Sigmoid colon (tissue), 7 donors: ENCODE results near the gene CHERP. TPM values are rescaled to one million over a fixed set of nuclear protein-coding genes. Genes with fewer than 3 reads are reported as not detected.
"Not testable (repeated sequence)": the region's sequence is repeated elsewhere in the genome, so short reads cannot be mapped to it uniquely, and the experiment has no call there.

Experiments used
- DNase-seq: peaks from one replicate; pipeline ENCODE4 v3.0.0-alpha.2; 2019
- H3K27ac ChIP-seq, 4 donors: fragments of 200-600 bp; sonication (generic); one replicate each; pipeline ENCODE4 v1.5.1; 2016 to 2019; ENCODE audit warnings: mild to moderate bottlenecking in 1 of 4
- H3K27me3 ChIP-seq, 3 donors: fragments of 200-600 bp; sonication (generic); one replicate each; pipeline ENCODE4 v1.5.1; 2019; ENCODE audit warnings: mild to moderate bottlenecking in 1 of 3
- H3K36me3 ChIP-seq, 4 donors: fragments of 200-600 bp; sonication (generic); one replicate each; pipeline ENCODE4 v1.5.1; 2016 to 2019
- H3K4me1 ChIP-seq, 4 donors: fragments of 200-600 bp; sonication (generic); one replicate each; pipeline ENCODE4 v1.5.1; 2017 to 2019
- H3K4me3 ChIP-seq, 4 donors: fragments of 200-600 bp; sonication (generic); one replicate each; pipeline ENCODE4 v1.5.1; 2017 to 2019; ENCODE audit warnings: mild to moderate bottlenecking in 2 of 4, moderate library complexity in 1 of 4
- H3K9me3 ChIP-seq, 4 donors: fragments of 200-600 bp in 3 of 4; sonication (generic) in 3 of 4; one replicate each; pipeline versions ENCODE4 v1.5.1 to v1.6.1; 2013 to 2019
- EP300 ChIP-seq, 4 donors: sonication (generic); formaldehyde crosslinking; IDR thresholded peaks; one replicate each; pipeline ENCODE4 v1.6.1; 2017; ENCODE audit warnings: antibody characterized with exemption in 4 of 4
- POLR2A ChIP-seq, 2 donors: fragments of 450-650 bp; IDR thresholded peaks; one replicate each; pipeline ENCODE4 v1.6.1; 2016; ENCODE audit warnings: antibody characterized with exemption in 2 of 2, mild to moderate bottlenecking in 2 of 2, moderate library complexity in 2 of 2
- POLR2AphosphoS5 ChIP-seq, 4 donors: sonication (generic); formaldehyde crosslinking; IDR thresholded peaks; one replicate each; pipeline ENCODE4 v1.6.1; 2017; ENCODE audit warnings: antibody characterized with exemption in 4 of 4
- WGBS, 2 donors: extraction: QIAGEN DNeasy Blood & Tissue Kit; methylation state at CpG; one replicate each; pipeline ENCODE4 v1.1.7; 2013; 5-methylcytosine and 5-hydroxymethylcytosine counted together
- intact Hi-C: fragments of 100-400 bp; cut with DNase I; formaldehyde crosslinking; loops from one replicate; pipeline ENCODE4 v1.15.1; 2023
- polyA plus RNA-seq, 3 donors: library from polyadenylated mRNA; stranded (reverse); fragments of 200-250 nt; gene quantifications; one replicate each; pipeline ENCODE4 v1.2.3, GENCODE V29; 2013
- total RNA-seq, 4 donors: library from RNA; depleted of rRNA; stranded (reverse); fragments of >200 nt; gene quantifications; one replicate each; pipeline ENCODE4 v1.1.0, GENCODE V29; 2016
- TF ChIP-seq, protein P1 (sequence below), 4 experiments: fragments of 450-650 bp in 3 of 4; fragments of 200-600 bp in 1 of 4; IDR thresholded peaks; one replicate each; pipeline ENCODE4 v1.5.1; 2016 to 2019; ENCODE audit warnings: antibody characterized with exemption in 4 of 4, mild to moderate bottlenecking in 3 of 4, moderate library complexity in 2 of 4
- donor health status: healthy with polysubstance abuse.
- donor health status: Bipolar disorder and iron deficiency.
- donor health status: healthy.

The CHERP gene
- total and polyA plus RNA-seq, 7 donors, result 5.6 to 32.7 (median 8.6) TPM

DNA sequence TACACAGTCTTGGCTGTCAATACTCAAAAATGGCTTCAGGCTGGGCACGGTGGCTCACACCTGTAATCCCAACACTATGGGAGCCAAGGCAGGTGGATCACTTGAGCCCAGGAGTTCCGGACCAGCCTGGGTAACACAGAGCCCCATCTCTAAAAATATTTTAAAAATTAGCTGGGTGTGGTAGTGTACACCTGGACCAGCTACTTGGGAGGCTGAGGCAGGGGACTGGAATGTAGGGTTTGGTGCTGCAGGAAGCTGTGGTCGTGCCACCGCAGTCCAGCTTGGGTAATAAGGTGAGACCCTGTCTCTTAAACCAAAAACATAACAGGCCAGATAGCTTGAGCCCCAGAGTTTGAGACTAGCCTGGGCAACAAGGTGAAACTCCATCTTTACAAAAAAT lies 6.7 kb upstream of the CHERP start:
- no peak for DNase-seq
- Histone ChIP-seq H3K4me3 (no peak overlapping the region), H3K9me3 (no peaks in the 10 kb centered on the region), H3K36me3 (peaks cover 6 to 29% (median 16%) of the 10 kb centered on the region in 4 donors), H3K4me1 (peaks cover 0 to 10% (median 1%) of the 10 kb centered on the region in 4 donors), H3K27ac (no peak overlapping the region), H3K27me3 (no peaks in the 10 kb centered on the region)
- 94 to 96% methylated on average over 4 of the region's 4 CpGs for WGBS, 2 donors
- TF ChIP-seq POLR2AphosphoS5 (IDR thresholded peaks at IDR 0.05) (no peak), POLR2A (IDR thresholded peaks at IDR 0.05) (no peak), EP300 (IDR thresholded peaks at IDR 0.05) (no peak)
- TF ChIP-seq, protein P1, sequence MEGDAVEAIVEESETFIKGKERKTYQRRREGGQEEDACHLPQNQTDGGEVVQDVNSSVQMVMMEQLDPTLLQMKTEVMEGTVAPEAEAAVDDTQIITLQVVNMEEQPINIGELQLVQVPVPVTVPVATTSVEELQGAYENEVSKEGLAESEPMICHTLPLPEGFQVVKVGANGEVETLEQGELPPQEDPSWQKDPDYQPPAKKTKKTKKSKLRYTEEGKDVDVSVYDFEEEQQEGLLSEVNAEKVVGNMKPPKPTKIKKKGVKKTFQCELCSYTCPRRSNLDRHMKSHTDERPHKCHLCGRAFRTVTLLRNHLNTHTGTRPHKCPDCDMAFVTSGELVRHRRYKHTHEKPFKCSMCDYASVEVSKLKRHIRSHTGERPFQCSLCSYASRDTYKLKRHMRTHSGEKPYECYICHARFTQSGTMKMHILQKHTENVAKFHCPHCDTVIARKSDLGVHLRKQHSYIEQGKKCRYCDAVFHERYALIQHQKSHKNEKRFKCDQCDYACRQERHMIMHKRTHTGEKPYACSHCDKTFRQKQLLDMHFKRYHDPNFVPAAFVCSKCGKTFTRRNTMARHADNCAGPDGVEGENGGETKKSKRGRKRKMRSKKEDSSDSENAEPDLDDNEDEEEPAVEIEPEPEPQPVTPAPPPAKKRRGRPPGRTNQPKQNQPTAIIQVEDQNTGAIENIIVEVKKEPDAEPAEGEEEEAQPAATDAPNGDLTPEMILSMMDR (IDR thresholded peaks at IDR 0.05), result no peak
- intact Hi-C loops, result no loop called here

DNA sequence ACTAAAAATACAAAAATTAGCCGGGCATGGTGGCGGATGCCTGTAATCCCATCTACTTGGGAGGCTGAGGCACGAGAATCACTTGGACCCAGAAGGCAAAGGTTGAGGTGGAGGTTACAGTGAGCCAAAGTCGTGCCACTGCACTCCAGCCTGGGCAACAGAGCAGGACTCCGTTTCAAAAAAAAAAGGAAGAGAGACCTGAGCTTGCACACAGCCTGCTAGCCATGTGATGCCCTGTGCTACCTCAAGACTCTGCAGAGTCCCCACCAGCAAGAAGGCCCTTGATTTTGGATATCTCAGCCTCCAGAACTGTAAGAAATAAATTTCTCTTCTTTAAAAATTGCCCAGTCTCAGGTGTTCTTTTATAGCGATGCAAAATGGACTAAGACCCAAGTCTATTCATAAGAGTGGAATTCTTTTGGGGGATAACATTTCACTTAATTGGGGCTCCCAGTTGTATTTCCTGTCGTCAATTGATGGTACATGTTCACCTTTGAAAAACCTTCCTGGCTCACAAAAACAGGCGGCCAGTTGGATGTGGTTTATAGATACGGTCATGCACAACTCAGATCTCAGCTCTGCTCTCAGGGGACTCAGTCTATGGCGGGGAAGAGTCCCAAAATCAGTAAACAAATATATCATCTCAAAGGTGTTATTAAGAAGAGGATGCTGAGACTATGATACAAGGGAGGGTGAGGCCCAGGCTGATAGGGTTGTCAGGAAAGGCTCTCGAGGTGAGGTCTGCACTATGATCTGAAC lies 2.4 kb upstream of the CHERP start:
- DNase-seq, result no peak
- Histone ChIP-seq H3K9me3 (no peaks in the 10 kb centered on the region), H3K27ac (no peak overlapping the region), H3K4me3 (no peak overlapping the region), H3K36me3 (peaks cover 0 to 8% (median 0%) of the 10 kb centered on the region in 4 donors), H3K4me1 (peaks cover 0 to 43% (median 32%) of the 10 kb centered on the region in 4 donors), H3K27me3 (no peaks in the 10 kb centered on the region)
- TF ChIP-seq POLR2AphosphoS5 (IDR thresholded peaks at IDR 0.05) (no peak), EP300 (IDR thresholded peaks at IDR 0.05) (no peak), POLR2A (IDR thresholded peaks at IDR 0.05) (no peak)
- TF ChIP-seq, protein P1 (IDR thresholded peaks at IDR 0.05), result no peak
- intact Hi-C loops, result no loop called here
- 83 to 91% methylated on average over 11 of the region's 11 CpGs for WGBS, 2 donors

DNA sequence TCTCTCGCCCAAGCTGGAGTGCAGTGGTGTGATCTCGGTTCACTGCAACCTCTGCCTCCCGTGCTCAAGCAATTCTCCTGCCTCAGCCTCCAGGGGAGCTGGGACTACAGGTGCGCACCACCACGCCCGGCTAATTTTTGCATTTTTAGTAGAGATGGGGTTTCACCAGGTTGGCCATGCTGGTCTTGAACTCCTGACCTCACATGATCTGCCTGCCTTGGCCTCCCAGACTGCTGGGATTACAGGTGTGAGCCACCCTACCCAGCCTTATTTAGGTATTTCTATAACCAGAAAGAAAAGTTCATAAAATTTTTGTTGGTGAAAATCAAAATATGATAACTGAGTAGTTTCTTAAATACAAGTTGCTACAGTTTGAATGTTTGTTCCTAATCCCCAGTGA lies 1.5 kb upstream of the CHERP start:
- intact Hi-C loops, result loop anchor here (2.0 kb wide), 2 partner anchors 27 to 85 kb away; partner anchors contain the start of gene MED26
- not testable (repeated sequence) for DNase-seq, H3K27ac ChIP-seq, H3K9me3 ChIP-seq, H3K4me3 ChIP-seq, H3K27me3 ChIP-seq
- 78 to 83% methylated on average over 6 of the region's 6 CpGs for WGBS, 2 donors
- Histone ChIP-seq H3K4me1 (peaks cover 0 to 49% (median 39%) of the 10 kb centered on the region in 4 donors), H3K36me3 (peaks cover 0 to 14% (median 0%) of the 10 kb centered on the region in 4 donors)

DNA sequence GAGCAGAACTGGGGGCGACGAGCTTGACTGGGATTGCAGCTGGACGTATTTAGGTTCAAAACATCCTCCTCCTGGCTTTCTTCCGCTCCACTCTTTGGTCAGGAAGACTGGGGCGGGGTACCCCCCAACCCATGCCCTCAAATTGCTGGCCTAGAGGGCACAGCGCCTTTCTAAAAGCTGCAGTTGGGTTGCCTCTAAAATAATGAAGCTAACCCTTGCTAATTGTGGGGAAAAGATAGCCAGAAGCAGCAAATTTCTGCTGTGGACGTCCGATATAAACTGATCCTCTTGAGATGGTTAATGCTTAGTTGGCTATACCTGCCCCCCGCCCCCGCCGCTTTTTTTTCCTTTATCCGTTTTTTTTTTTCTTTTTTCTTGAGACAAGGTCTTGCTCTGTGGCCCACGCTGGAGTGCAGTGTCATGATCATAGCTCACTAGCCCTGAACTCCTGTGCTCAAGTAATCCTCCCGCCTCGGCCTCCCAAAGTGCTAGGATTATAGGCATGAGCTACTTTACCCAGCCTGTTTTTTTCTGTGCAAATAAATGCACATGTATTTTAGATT lies 754 bp upstream of the CHERP start:
- intact Hi-C loops, result loop anchor here (2.0 kb wide), 2 partner anchors 28 to 86 kb away; partner anchors contain the start of gene MED26
- H3K4me3 ChIP-seq, result peak overlapping the region; percentile 75 to 86 (median 78)
- peaks cover 0 to 56% (median 46%) of the 10 kb centered on the region in 4 donors for H3K4me1 ChIP-seq
- peaks cover 0 to 21% (median 0%) of the 10 kb centered on the region in 4 donors for H3K36me3 ChIP-seq
- TF ChIP-seq, protein P1 (IDR thresholded peaks at IDR 0.05), result no peak
- TF ChIP-seq EP300 (IDR thresholded peaks at IDR 0.05) (no peak), POLR2A (IDR thresholded peaks at IDR 0.05) (no peak), POLR2AphosphoS5 (IDR thresholded peaks at IDR 0.05) (no peak)
- no peaks in the 10 kb centered on the region for H3K9me3 ChIP-seq
- H3K27ac ChIP-seq, result peak overlapping the region; percentile 86 to 93 (median 88)
- H3K27me3 ChIP-seq, result no peaks in the 10 kb centered on the region
- WGBS, 2 donors, result 2 to 4% methylated on average over 15 of the region's 15 CpGs
- DNase-seq, result no peak

DNA sequence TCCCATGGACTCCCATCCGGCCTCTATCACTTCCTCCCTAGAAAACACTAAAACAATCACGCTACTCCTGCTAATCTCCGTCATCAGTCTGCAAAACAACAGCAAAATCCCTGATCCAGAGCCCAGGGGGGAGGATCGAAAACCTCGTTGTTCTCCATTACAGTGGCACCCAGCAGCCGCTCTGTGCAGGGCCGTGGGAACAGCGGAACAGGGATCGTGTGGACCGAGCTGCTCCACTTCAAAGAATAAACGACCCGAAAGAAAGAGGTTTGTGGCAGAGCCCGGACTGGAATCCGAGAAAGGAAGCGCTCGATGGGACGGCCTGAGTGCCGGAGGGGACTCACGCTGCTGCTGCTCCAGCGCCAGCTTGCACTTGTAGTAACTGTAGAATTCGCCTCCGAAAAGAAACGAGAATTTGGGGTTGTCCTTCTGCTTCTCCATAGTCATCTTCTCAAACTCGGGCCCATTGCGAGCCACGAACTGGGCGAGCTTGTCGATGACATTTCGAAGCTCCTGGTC lies 652 bp downstream of the CHERP start:
- Histone ChIP-seq H3K9me3 (no peaks in the 10 kb centered on the region), H3K27ac (peak overlapping the region; percentile 86 to 93 (median 88)), H3K4me3 (peak overlapping the region; percentile 75 to 86 (median 78)), H3K27me3 (no peaks in the 10 kb centered on the region), H3K36me3 (peaks cover 0 to 32% (median 0%) of the 10 kb centered on the region in 4 donors), H3K4me1 (peaks cover 0 to 65% (median 49%) of the 10 kb centered on the region in 4 donors)
- 1% methylated on average over 29 of the region's 29 CpGs for whole genome bisulfite sequencing, 2 donors
- intact Hi-C loops, result loop anchor here (2.0 kb wide), 2 partner anchors 29 to 87 kb away; partner anchors contain the start of gene MED26
- no peak for DNase-seq
- TF ChIP-seq EP300 (IDR thresholded peaks at IDR 0.05) (no peak), POLR2A (IDR thresholded peaks at IDR 0.05) (no peak), POLR2AphosphoS5 (IDR thresholded peaks at IDR 0.05) (no peak)
- TF ChIP-seq, protein P1 (IDR thresholded peaks at IDR 0.05), result no peak
